Ascending aorta (tissue), 2 donors: ENCODE data around the gene SAE1. TPM values are rescaled to one million over a fixed set of nuclear protein-coding genes. Genes with fewer than 3 reads are reported as not detected.
A peak's percentile ranks its signal among the peaks of the same experiment; 100 is the strongest.

Experiments used
- DNase-seq, 2 donors: peaks; one replicate each; pipeline ENCODE4 v3.0.0-alpha.2; 2019; ENCODE audit warnings: low spot score in 2 of 2
- H3K27ac ChIP-seq, 2 donors: fragments of 200-600 bp; sonication (generic); one replicate each; pipeline ENCODE4 v1.5.1; 2016 to 2017; ENCODE audit warnings: mild to moderate bottlenecking in 1 of 2
- H3K27me3 ChIP-seq: fragments of 200-600 bp; sonication (generic); one replicate; pipeline ENCODE4 v1.5.1; 2017
- H3K36me3 ChIP-seq, 2 donors: fragments of 200-600 bp; sonication (generic); one replicate each; pipeline ENCODE4 v1.5.1; 2016
- H3K4me1 ChIP-seq, 2 donors: fragments of 200-600 bp; sonication (generic); one replicate each; pipeline ENCODE4 v1.5.1; 2016 to 2017; ENCODE audit warnings: mild to moderate bottlenecking in 1 of 2
- H3K4me3 ChIP-seq, 2 donors: fragments of 200-600 bp; sonication (generic); one replicate each; pipeline ENCODE4 v1.5.1; 2016 to 2017; ENCODE audit warnings: mild to moderate bottlenecking in 1 of 2
- H3K9me3 ChIP-seq, 2 donors: fragments of 200-600 bp; sonication (generic); one replicate each; pipeline ENCODE4 v1.5.1; 2016
- CTCF ChIP-seq, 3 experiments: fragments of 200-600 bp in 2 of 3; fragments of 450-650 bp in 1 of 3; sonication (generic) in 2 of 3; IDR thresholded peaks; one replicate each; pipeline ENCODE4 v1.5.1; 2016 to 2019; ENCODE audit warnings: antibody characterized with exemption in 3 of 3, mild to moderate bottlenecking in 1 of 3, moderate library complexity in 1 of 3
- intact Hi-C: fragments of 100-400 bp; cut with DNase I; formaldehyde crosslinking; loops from one replicate; pipeline ENCODE4 v1.15.1; 2023
- total RNA-seq: library from RNA; depleted of rRNA; stranded (reverse); fragments of >200 nt; gene quantifications from one replicate; pipeline ENCODE4 v1.1.0, GENCODE V29; 2016

The SAE1 gene
- total RNA-seq, 1 donor from 2014 or later: 54.4 TPM

DNA sequence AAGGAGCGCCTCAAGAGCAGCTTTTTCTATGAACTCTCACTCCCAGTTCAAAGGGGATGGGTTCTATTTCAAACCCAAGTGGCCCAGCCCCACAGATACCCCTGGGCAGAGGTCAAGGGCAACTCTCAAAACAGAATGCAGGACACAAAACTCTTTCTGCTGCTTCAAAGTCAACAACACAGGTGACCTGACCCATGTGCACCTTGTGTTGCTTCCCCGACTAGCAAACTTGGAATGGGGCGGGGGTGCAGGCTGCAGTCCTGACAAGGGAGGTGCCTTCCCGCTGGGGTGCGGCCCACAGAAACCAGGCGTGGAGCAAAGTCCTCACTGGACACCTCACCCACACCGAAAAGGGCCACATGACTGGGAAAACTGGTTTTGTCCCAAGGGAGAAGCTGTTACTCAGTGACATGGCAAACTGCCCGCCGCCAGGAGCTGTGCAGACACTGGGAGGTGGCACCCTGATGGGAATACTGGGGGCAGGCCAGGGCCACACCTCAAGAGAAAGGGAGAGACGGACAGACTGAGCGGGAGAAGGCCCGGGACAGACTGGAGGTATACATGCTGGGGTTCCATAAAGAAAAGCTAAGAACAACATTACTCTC, 34.4 kb upstream of the SAE1 start:
- no peak for DNase-seq
- no peak for TF ChIP-seq CTCF (IDR thresholded peaks at IDR 0.05)
- intact Hi-C loops: loop anchor here (2.0 kb wide), 1 partner anchor 15 kb away; no protein-coding TSS in a partner anchor
- Histone ChIP-seq H3K27ac (peak overlapping the region; percentile 60 to 68), H3K36me3 (peaks cover 10 to 14% of the 10 kb centered on the region in 2 donors), H3K4me3 (no peak overlapping the region), H3K9me3 (no peaks in the 10 kb centered on the region), H3K4me1 (peaks cover 2 to 17% of the 10 kb centered on the region in 2 donors), H3K27me3 (no peaks in the 10 kb centered on the region)

DNA sequence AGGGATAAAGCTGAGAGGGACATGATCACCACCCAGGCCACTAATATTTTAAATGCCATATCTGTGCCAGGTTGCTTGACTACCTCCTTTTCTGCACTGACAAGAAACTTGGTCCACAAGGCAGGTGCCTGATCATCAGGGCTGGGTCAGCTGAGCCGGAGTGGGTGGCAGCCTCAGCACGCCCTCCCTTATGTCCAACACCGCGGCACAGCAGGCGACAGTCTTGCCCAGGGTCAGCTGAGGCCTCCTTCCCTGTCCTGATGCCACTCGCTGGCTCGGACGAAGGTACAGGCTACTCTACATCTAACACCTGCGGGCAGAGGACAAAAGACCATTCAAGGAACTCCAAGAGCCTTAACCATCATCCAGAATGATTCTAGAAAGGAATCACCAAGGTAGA, 33.9 kb upstream of the SAE1 start:
- no peak overlapping the region for H3K4me3 ChIP-seq
- TF ChIP-seq CTCF (IDR thresholded peaks at IDR 0.05): no peak
- no peaks in the 10 kb centered on the region for H3K9me3 ChIP-seq
- H3K27ac ChIP-seq: peak overlapping the region; percentile 68 to 83
- peaks cover 8 to 9% of the 10 kb centered on the region in 2 donors for H3K36me3 ChIP-seq
- H3K4me1 ChIP-seq: peaks cover 2 to 17% of the 10 kb centered on the region in 2 donors
- no peak for DNase-seq
- H3K27me3 ChIP-seq: no peaks in the 10 kb centered on the region
- intact Hi-C loops: loop anchor here (2.0 kb wide), 1 partner anchor 16 kb away; no protein-coding TSS in a partner anchor

- Histone ChIP-seq H3K4me3 (peak overlapping the region; percentile 18 to 51), H3K27me3 (no peaks in the 10 kb centered on the region), H3K4me1 (peaks cover 2 to 19% of the 10 kb centered on the region in 2 donors), H3K36me3 (no peaks in the 10 kb centered on the region), H3K9me3 (no peaks in the 10 kb centered on the region), H3K27ac (peak overlapping the region; percentile 68 to 83)
- no peak for TF ChIP-seq CTCF (IDR thresholded peaks at IDR 0.05)
- intact Hi-C loops: loop anchor here (2.0 kb wide), 1 partner anchor 17 kb away; no protein-coding TSS in a partner anchor
- peak in 1 of 2 donors; percentile 86 for DNase-seq
Measured at GRCh38 chr19:47097396-47098201, 33.0 kb upstream of the SAE1 start.

DNA sequence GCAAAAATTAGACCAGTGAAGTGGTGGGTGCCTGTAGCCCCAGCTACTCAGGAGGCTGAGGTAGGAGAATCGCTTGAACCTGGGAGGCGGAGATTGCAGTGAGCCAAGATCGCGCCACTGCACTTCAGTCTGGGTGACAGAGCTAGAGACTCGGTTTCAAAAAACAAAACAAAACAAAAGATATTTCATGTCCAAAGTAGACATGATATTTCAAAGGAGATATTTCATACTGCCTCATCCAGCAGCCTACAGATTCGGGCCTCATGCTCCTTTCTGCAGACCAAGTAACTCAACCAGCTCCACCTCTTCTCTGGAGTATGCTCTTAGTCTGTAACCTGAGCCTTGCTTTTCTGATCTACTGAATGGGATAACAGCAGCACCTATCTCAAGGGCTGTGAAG, 32.0 kb upstream of the SAE1 start:
- Histone ChIP-seq H3K9me3 (no peaks in the 10 kb centered on the region), H3K27ac (peak overlapping the region; percentile 68 to 83), H3K36me3 (no peaks in the 10 kb centered on the region), H3K27me3 (no peaks in the 10 kb centered on the region), H3K4me3 (peak overlapping the region in 1 of 2 donors; percentile 51), H3K4me1 (peaks cover 2 to 26% of the 10 kb centered on the region in 2 donors)
- DNase-seq: no peak
- intact Hi-C loops: no loop called here
- no peak for TF ChIP-seq CTCF (IDR thresholded peaks at IDR 0.05)

GRCh38 chr19:47099576-47100050, 31.0 kb upstream of the SAE1 start:
- intact Hi-C loops: no loop called here
- peaks cover 2 to 25% of the 10 kb centered on the region in 2 donors for H3K4me1 ChIP-seq
- TF ChIP-seq CTCF (IDR thresholded peaks at IDR 0.05): no peak

More at GRCh38 chr19:47099576-47100050, 31.0 kb upstream of the SAE1 start:
- Histone ChIP-seq H3K36me3 (no peaks in the 10 kb centered on the region), H3K27ac (no peak overlapping the region), H3K4me3 (no peak overlapping the region), H3K9me3 (no peaks in the 10 kb centered on the region), H3K27me3 (no peaks in the 10 kb centered on the region)
- DNase-seq: no peak
